ENCODE measurements around the gene ITPRIP.

The ITPRIP gene

GRCh38 chr10:104274762-104275721 is 63.2 kb downstream of the ITPRIP start:
- DNase-seq: peak; percentile 33 to 37

GRCh38 chr10:104273899-104274575 is 64.2 kb downstream of the ITPRIP start:
- no peak for DNase-seq

GRCh38 chr10:104273286-104273685 is 65.0 kb downstream of the ITPRIP start:
- no peak for DNase-seq

GRCh38 chr10:104268713-104269645 is 69.3 kb downstream of the ITPRIP start, which contains the start of gene GSTO2:
Gene GSTO2, plus strand, starts transcription at chr10:104269184. Its CDS starts 5,732 bp downstream, at chr10:104274916.
- peak; percentile 99 for DNase-seq

GRCh38 chr10:104268405-104268712 is 69.9 kb downstream of the ITPRIP start:
- no peak for DNase-seq

GRCh38 chr10:104267721-104268404 is 70.4 kb downstream of the ITPRIP start:
- peak in 1 of 2 donors; percentile 14 for DNase-seq

- no peak for DNase-seq
Measured at GRCh38 chr10:104264783-104265182, 73.5 kb downstream of the ITPRIP start.

GRCh38 chr10:104262055-104262454 is 76.2 kb downstream of the ITPRIP start:
- DNase-seq: no peak

GRCh38 chr10:104260775-104261115 is 77.5 kb downstream of the ITPRIP start:
- DNase-seq: no peak

- no peak for DNase-seq
Measured at GRCh38 chr10:104259999-104260774, 78.1 kb downstream of the ITPRIP start.
